AG09319 (cell line): ENCODE results near the gene TBATA.

Experiments used
- DNase-seq: peaks from one replicate; pipeline ENCODE4 v3.0.0-alpha.2; 2010; ENCODE audit warnings: low read depth; ENCODE audit errors: extremely low read depth
- TF ChIP-seq, protein P1 (sequence below): IDR thresholded peaks from 2 replicates; pipeline ENCODE4 v1.5.1; 2011; ENCODE audit warnings: low read depth, mild to moderate bottlenecking, inconsistent platforms, low read length, moderate library complexity

The TBATA gene

DNA sequence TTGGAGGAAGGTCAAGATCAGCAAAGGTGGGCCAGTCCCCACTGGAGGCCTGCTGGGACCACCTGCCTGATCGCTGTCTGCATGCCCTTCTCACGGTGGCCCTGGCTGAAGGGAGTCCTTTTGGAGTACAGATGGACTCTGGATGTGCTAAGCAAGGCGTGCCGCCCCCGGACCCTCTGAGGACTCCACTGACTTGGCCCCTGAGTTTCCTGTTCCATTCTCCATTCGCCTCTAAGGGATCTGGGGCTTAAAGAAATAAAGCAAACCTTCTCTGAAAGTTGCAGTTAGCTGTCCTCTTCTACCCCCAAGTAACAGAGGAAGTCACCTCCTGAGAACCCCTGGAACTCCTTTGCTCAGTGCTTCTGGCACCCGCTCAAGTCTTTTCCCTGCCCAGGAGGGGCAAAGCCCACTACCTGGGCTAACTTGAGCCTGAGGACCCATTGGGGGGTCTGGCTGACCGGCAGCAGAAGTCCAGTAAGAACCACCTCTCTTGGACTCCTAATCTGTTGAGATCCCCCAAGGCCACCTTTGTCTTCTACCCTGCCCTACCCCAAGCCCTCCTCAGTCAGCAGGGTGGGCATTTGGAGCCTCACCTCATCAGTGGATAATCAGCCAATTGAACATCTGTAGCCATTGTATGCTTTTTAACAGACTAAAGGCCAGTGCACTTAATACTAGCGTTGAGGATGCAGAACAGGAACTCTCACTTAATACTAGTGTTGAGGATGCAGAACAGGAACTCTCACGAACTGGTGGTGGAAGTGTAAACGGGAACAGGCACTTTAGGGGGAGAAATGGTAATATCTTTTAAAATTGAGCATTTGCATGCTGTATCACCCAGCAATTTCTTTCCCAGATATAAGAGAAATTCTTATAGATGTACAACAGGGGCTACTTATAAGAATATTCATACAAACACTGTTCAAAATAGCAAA is 2.2 kb downstream of the TBATA start:
- TF ChIP-seq, protein P1, sequence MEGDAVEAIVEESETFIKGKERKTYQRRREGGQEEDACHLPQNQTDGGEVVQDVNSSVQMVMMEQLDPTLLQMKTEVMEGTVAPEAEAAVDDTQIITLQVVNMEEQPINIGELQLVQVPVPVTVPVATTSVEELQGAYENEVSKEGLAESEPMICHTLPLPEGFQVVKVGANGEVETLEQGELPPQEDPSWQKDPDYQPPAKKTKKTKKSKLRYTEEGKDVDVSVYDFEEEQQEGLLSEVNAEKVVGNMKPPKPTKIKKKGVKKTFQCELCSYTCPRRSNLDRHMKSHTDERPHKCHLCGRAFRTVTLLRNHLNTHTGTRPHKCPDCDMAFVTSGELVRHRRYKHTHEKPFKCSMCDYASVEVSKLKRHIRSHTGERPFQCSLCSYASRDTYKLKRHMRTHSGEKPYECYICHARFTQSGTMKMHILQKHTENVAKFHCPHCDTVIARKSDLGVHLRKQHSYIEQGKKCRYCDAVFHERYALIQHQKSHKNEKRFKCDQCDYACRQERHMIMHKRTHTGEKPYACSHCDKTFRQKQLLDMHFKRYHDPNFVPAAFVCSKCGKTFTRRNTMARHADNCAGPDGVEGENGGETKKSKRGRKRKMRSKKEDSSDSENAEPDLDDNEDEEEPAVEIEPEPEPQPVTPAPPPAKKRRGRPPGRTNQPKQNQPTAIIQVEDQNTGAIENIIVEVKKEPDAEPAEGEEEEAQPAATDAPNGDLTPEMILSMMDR = no peak
- DNase-seq = no peak

GRCh38 chr10:70782086-70782745 is 3.0 kb downstream of the TBATA start:
- TF ChIP-seq, protein P1 = no peak
- DNase-seq = no peak

DNA sequence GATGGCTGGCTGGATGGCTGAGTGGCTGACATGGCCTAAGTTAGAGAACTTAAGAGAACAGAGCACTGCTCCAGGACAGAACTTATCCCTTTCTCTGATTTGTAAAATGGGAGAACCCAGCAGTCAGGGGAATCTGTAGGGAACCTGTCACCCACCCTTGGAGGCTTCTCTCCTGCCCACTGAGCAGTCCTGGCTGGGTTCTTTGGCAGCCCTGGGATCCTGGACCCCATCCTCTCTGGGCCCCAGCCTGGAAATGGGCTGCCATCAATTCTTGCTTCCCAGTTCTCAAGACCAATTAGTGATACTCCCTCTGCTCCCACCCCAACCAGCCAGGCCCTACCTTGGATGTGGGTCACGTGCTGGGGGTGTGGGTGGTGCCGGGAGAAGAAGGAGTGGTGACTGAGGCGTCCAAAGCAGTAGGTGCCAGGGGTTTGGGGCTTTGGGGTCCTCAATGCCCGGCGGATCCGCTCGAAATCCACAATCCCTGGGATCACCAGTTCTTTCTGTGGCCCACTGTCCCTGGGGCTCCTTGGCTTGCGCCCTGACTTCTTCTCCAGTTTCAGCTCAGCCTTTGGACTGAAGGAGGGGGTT is 3.6 kb downstream of the TBATA start:
- DNase-seq = no peak
- TF ChIP-seq, protein P1 = no peak

- TF ChIP-seq, protein P1 = no peak
- no peak for DNase-seq
These were observed 4.4 kb downstream of the TBATA start for GRCh38 chr10:70780772-70781171.

DNA sequence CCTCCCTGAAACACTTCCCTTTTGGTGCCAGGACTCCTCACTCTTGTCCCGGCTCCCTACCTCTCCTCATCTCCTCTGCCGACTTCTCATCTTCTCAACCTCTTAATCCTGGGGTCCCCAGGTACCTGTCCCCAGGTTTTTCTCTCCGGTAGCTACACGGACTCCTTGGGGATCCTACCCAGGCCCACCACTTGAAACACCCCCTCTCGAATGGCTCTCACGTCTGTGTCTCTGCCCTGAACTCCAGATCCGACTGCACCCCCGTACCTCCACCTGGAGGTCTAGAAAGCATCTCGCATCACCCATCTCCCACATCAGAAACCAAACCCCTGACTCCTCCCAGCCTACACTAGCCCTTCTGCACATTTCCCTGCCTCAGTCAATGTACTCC is 4.8 kb downstream of the TBATA start:
- no peak for DNase-seq
- TF ChIP-seq, protein P1 = no peak

DNA sequence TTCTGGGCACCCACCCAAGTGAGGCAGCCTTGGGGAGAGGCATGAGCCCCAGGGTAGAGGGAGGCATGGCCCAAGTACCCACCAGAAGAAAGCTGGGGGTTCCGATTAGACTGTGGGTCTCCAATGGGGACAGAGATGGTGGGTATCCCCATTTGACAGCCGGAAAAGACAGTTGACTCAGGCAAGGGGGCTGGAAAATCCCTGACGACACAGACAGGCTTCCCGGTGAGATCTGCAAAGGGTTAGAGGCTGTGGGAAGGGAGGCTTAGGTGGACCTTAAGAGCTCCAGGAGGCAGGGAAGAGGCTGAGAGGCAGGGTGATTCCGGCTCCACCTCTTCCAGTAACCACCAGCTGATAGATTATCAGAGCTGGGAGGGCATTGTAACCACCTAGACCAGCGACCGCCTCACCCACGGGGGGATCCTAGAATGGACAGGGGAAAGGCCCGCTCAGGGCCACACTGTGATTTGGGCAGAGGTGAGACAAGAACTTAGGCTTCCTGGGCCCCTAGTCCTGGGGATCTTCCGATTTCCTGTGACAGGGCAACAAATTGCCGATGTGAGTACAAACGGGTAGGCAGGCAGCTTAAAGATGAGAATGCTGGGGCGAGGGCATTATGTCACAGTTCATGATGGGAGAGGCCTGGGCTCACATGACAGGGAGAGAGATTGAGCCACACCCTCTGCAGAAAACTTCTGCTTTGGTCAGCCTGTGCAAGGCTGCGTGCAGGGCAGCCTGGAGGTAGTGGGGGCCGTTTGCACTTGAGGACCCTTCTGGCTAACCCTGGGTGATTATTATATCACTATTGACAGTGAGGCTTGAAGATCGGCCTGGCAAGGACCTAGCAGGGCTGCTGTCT is 5.4 kb downstream of the TBATA start:
- TF ChIP-seq, protein P1 = no peak
- DNase-seq = no peak
